K562 (cell line): ENCODE measurements around the gene MRPS33. TPM values are rescaled to one million over a fixed set of nuclear protein-coding genes. Genes with fewer than 3 reads are reported as not detected.

Experiments
- ATAC-seq: fragments of 200-7000 bp; cut with Tn5 transposase; 3 replicates; pipeline ENCODE4 v1.9.1; 2020; ENCODE audit warnings: moderate library complexity
- BruUV-seq: library from RNA; stranded (reverse); fragments of 400-500 nt; replicated peaks from 2 replicates; lab custom pipeline; 2021; lab: Mats Ljungman, UMichigan
- CTCF ChIA-PET: fragments of 300-600 bp; formaldehyde crosslinking; extraction: SDS; loops from one replicate; lab custom pipeline; 2021; ENCODE audit warnings: low intra/inter-chr PET ratio; lab: Yijun Ruan, JAX
- POLR2A ChIA-PET: fragments of 300-600, 350-650 bp; sonication (Branson Sonifier 250); formaldehyde crosslinking; extraction: SDS; loops from one replicate; lab custom pipeline; 2021; ENCODE audit warnings: antibody characterized with exemption, inconsistent platforms; lab: Yijun Ruan, JAX
- DNase-seq, 4 experiments: peaks; one replicate each; pipeline versions ENCODE4 v3.0.0 to v3.0.0-alpha.2; 2011 to 2018; ENCODE audit warnings: low spot score in 3 of 4, mixed read lengths in 3 of 4; ENCODE audit errors: extremely low read depth in 1 of 4
- FAIRE-seq: peaks from 2 replicates; lab custom pipeline; 2011; peaks lifted over from hg19 to GRCh38; lab: Jason Lieb, UNC
- H2AFZ ChIP-seq: 2 replicates; pipeline ENCODE4 v1.6.0; 2011; ENCODE audit warnings: low read depth, low read length, control low read depth, inconsistent platforms
- H3K27ac ChIP-seq: fragments of 200-600 bp; 3 replicates; pipeline ENCODE4 v1.8.0; 2011; ENCODE audit warnings: low read depth, mild to moderate bottlenecking, control low read depth, inconsistent platforms, low read length, moderate library complexity, mixed read lengths; ENCODE audit errors: extremely low read depth
- H3K27me3 ChIP-seq, 2 experiments: fragments of 300-600 bp in 1 of 2; 2 replicates in 1 of 2; 3 replicates in 1 of 2; pipeline versions ENCODE4 v1.6.0 to v1.8.0; 2011; ENCODE audit warnings: inconsistent platforms in 2 of 2, low read length in 2 of 2, mild to moderate bottlenecking in 1 of 2, mixed read lengths in 1 of 2, moderate library complexity in 1 of 2; ENCODE audit not compliant: control insufficient read depth in 2 of 2, insufficient read depth in 2 of 2
- H3K36me3 ChIP-seq: fragments of 300-600 bp; 3 replicates; pipeline ENCODE4 v1.8.0; 2011; ENCODE audit warnings: mild to moderate bottlenecking, low read length, inconsistent platforms; ENCODE audit not compliant: control insufficient read depth, insufficient read depth
- H3K4me1 ChIP-seq, 2 experiments: fragments of 200-600 bp in 1 of 2; replicated peaks in 1 of 2; 2 replicates in 1 of 2; 3 replicates in 1 of 2; pipeline versions ENCODE4 v1.5.1 to v1.8.0; 2011; ENCODE audit warnings: inconsistent platforms in 2 of 2, low read length in 2 of 2, mild to moderate bottlenecking in 1 of 2, mixed read lengths in 1 of 2, moderate library complexity in 1 of 2; ENCODE audit not compliant: control insufficient read depth in 2 of 2, insufficient read depth in 2 of 2
- H3K4me2 ChIP-seq: 2 replicates; pipeline ENCODE4 v1.6.1; 2011; ENCODE audit warnings: low read length, control low read depth, inconsistent platforms, mixed read lengths; ENCODE audit not compliant: insufficient read depth
- H3K4me3 ChIP-seq: fragments of 200-600 bp; sonication (generic), shearing (Covaris generic); 2 replicates; pipeline ENCODE4 v1.5.1; 2016; ENCODE audit warnings: control low read depth, inconsistent platforms
- H3K79me2 ChIP-seq: fragments of 200-600 bp; 3 replicates; pipeline ENCODE4 v1.8.0; 2011; ENCODE audit warnings: low read length, inconsistent platforms; ENCODE audit not compliant: control insufficient read depth, insufficient read depth
- H3K9ac ChIP-seq, 2 experiments: 2 replicates each; pipeline versions ENCODE4 v1.6.0 to v1.6.1; 2011; ENCODE audit warnings: low read depth in 2 of 2, low read length in 2 of 2, control low read depth in 1 of 2, inconsistent platforms in 1 of 2, mild to moderate bottlenecking in 1 of 2, mixed read lengths in 1 of 2; ENCODE audit not compliant: insufficient read depth in 1 of 2
- H3K9me1 ChIP-seq: one replicate; pipeline ENCODE4 v1.6.0; 2011; ENCODE audit warnings: inconsistent platforms, mild to moderate bottlenecking, low read length, moderate library complexity; ENCODE audit not compliant: control insufficient read depth, insufficient read depth
- H3K9me3 ChIP-seq: replicated peaks from 2 replicates; pipeline ENCODE4 v1.5.1; 2011; ENCODE audit warnings: low read depth, low read length, inconsistent platforms; ENCODE audit not compliant: control insufficient read depth, insufficient read depth
- H4K20me1 ChIP-seq: replicated peaks from 2 replicates; pipeline ENCODE4 v1.6.1; 2011; ENCODE audit warnings: low read length, inconsistent platforms, mixed read lengths; ENCODE audit not compliant: control insufficient read depth, insufficient read depth
- CEBPB ChIP-seq: fragments of 450-650 bp; IDR thresholded peaks from 2 replicates; pipeline ENCODE4 v1.6.1; 2016; ENCODE audit warnings: missing genetic modification characterization, missing compliant biosample characterization
- CEBPG ChIP-seq, 3 experiments: fragments of 200-800 bp in 1 of 3; sonication (Bioruptor generic) in 1 of 3; sonication (generic) in 1 of 3; formaldehyde crosslinking in 1 of 3; IDR thresholded peaks in 2 of 3; conservative IDR thresholded peaks in 1 of 3; 2 replicates each; pipeline versions ENCODE4 v1.6.1 to v1.8.0; 2016 to 2022; ENCODE audit warnings: missing compliant biosample characterization in 2 of 3, missing genetic modification characterization in 2 of 3, mild to moderate bottlenecking in 1 of 3, missing genetic modification reagents in 1 of 3
- ETS2 ChIP-seq: IDR thresholded peaks from 2 replicates; pipeline ENCODE4 v1.6.1; 2016; ENCODE audit warnings: borderline replicate concordance, missing genetic modification characterization, mild to moderate bottlenecking, moderate library complexity, missing compliant biosample characterization; ENCODE audit not compliant: poor library complexity, severe bottlenecking
- HIVEP1 ChIP-seq: fragments of 250-450 bp; sonication (Bioruptor Pico); IDR thresholded peaks from 2 replicates; pipeline ENCODE4 v1.4.0; 2020; ENCODE audit warnings: mild to moderate bottlenecking
- IFI16 ChIP-seq: fragments of 250-450 bp; sonication (Bioruptor Pico); IDR thresholded peaks from 2 replicates; pipeline ENCODE4 v2.1.2; 2022; ENCODE audit warnings: mild to moderate bottlenecking, inconsistent platforms
- MTA1 ChIP-seq: fragments of 450-650 bp; IDR thresholded peaks from 2 replicates; pipeline ENCODE4 v1.6.1; 2017; ENCODE audit warnings: borderline replicate concordance
- PTRF ChIP-seq: fragments of 450-650 bp; IDR thresholded peaks from 2 replicates; pipeline ENCODE4 v1.6.1; 2016; ENCODE audit warnings: mild to moderate bottlenecking, missing genetic modification characterization, missing compliant biosample characterization
- TARDBP ChIP-seq: fragments of 450-650 bp; IDR thresholded peaks from 2 replicates; pipeline ENCODE4 v1.6.1; 2016
- ZBTB8A ChIP-seq: fragments of 450-650 bp; IDR thresholded peaks from 2 replicates; pipeline ENCODE4 v1.6.1; 2018; ENCODE audit warnings: mild to moderate bottlenecking, moderate library complexity; ENCODE audit not compliant: partially characterized antibody
- ZNF407 ChIP-seq: fragments of 450-650 bp; IDR thresholded peaks from 2 replicates; pipeline ENCODE4 v1.6.1; 2016; ENCODE audit warnings: low read depth
- WGBS: fragments of 100-300 bp; shearing (Covaris generic); methylation state at CpG from one replicate; pipeline ENCODE4 v1.1.6; 2016; ENCODE audit warnings: low coverage, mixed read lengths; ENCODE audit not compliant: insufficient coverage; ENCODE audit errors: missing lambda C conversion rate; 5-methylcytosine and 5-hydroxymethylcytosine counted together
- in situ Hi-C: fragments of 300-500 bp; cut with MboI; formaldehyde crosslinking; loops from 4 replicates; pipeline ENCODE4 v1.15.0; 2018; ENCODE audit warnings: inconsistent platforms, mixed read lengths
- intact Hi-C: fragments of 100-400 bp; cut with micrococcal nuclease; formaldehyde crosslinking; loops from 2 replicates; pipeline ENCODE4 v1.14.2; 2022
- polyA plus RNA-seq, 8 experiments: library from polyadenylated mRNA; depleted of rRNA in 4 of 8; stranded (reverse) in 5 of 8; unstranded in 3 of 8; fragments of >200 nt; fragmentation: Nextera tagmentation in 2 of 8; fragmentation: Illumina TruSeq in 1 of 8; extraction: Ambion mirVana in 2 of 8; extraction: Trizol in 1 of 8; gene quantifications; 2 replicates each; pipeline versions ENCODE4 v1.2.1 to v1.2.3, GENCODE V29; 2011 to 2014; ENCODE audit warnings: inconsistent platforms in 1 of 8, missing spikeins in 1 of 8
- total RNA-seq, 7 experiments: library from RNA; depleted of rRNA in 6 of 7; stranded (reverse); fragments of >200 nt in 6 of 7; fragmentation: Illumina TruSeq in 2 of 7; extraction: Trizol in 2 of 7; gene quantifications; 2 replicates each; pipeline versions ENCODE4 v1.2.1 to v1.2.3, GENCODE V29; 2011 to 2021; ENCODE audit warnings: low replicate concordance in 1 of 7

Gene MRPS33
- total and polyA plus RNA-seq, 9 of the 15 experiments (the other 6 are each of a cell fraction or from before 2014, with no cell fraction given): 81.1 to 442 (median 149) TPM

DNA sequence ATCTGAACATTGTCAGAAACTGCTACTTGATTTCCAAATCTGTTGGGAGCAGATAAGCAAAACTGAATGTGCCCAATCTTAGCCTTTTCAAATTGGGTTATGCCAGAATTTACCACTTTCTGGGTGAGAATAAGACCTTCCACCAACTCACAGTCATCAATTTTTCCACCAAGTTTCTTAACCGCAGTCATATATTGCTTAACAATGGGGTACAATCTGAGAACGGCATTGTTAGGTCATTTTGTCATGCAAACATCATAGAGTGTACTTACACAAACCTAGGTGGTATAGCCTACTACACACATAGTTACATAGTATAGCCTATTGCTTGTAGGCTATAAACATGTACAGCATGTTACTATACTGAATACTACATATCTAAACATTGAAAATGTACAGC is 16.0 kb downstream of the MRPS33 start:
- no peak overlapping the region for H2AFZ ChIP-seq
- H3K27me3 ChIP-seq: peaks cover 0 to 8% of the 10 kb centered on the region in 2 experiments; a peak in 3 of 5 replicates
- H3K27ac ChIP-seq: no peak overlapping the region
- intact Hi-C loops (no loop called here), in situ Hi-C loops (no loop called here)
- ChIA-PET POLR2A (no interaction called here), CTCF (no interaction called here)
- BruUV-seq: no TSS peak
- no peak overlapping the region for H3K4me3 ChIP-seq
- H3K9me3 ChIP-seq: no peaks in the 10 kb centered on the region
- H3K4me2 ChIP-seq: no peak overlapping the region
- TF ChIP-seq CEBPG (CRISPR knock-in tag; IDR thresholded peaks at IDR 0.05): no peak
- TF ChIP-seq CEBPG (tag; conservative IDR thresholded peaks at IDR 0.05 in 1 of 2, IDR thresholded peaks at IDR 0.05 in 1 of 2): peak in 1 of 2 experiments; percentile 58; a peak in 1 of 4 replicates
- no peak for TF ChIP-seq PTRF
- no peak for TF ChIP-seq ZNF407
- no peak for TF ChIP-seq IFI16 (CRISPR knock-in tag)
- peak; percentile 37; the same call in 1 of the 2 replicates for TF ChIP-seq CEBPB
- TF ChIP-seq ZBTB8A: no peak
- TF ChIP-seq HIVEP1 (CRISPR knock-in tag): no peak
- no peak for TF ChIP-seq MTA1
- no peak for TF ChIP-seq TARDBP
- TF ChIP-seq ETS2: no peak
- DNase-seq (no peak), FAIRE-seq (no peak), ATAC-seq (no peak)
- 7% methylated on average over 2 of the region's 2 CpGs for WGBS
- H3K79me2 ChIP-seq: no peaks in the 10 kb centered on the region
- H3K9me1 ChIP-seq: no peaks in the 10 kb centered on the region
- no peaks in the 10 kb centered on the region for H3K36me3 ChIP-seq
- H4K20me1 ChIP-seq: no peaks in the 10 kb centered on the region
- H3K9ac ChIP-seq: no peak overlapping the region
- H3K4me1 ChIP-seq: no peaks in the 10 kb centered on the region
